Right lobe of liver (tissue), 6 donors: ENCODE results near the gene LRRC47. TPM values are rescaled to one million over a fixed set of nuclear protein-coding genes. Genes with fewer than 3 reads are reported as not detected.

Experiments
- ATAC-seq, 4 donors: fragments of 200-7000 bp; cut with Tn5 transposase; one replicate each; pipeline ENCODE4 v1.9.1; 2020; ENCODE audit warnings: mild to moderate bottlenecking in 4 of 4, moderate library complexity in 4 of 4
- DNase-seq, 3 donors: peaks; one replicate each; pipeline ENCODE4 v3.0.0-alpha.2; 2020
- H3K27ac ChIP-seq, 3 donors: fragments of 200-600 bp; one replicate each; pipeline ENCODE4 v1.8.0; 2022
- H3K27me3 ChIP-seq, 2 donors: fragments of 200-600 bp; one replicate each; pipeline ENCODE4 v1.8.0; 2022
- H3K36me3 ChIP-seq, 4 donors: fragments of 200-600 bp; sonication (generic) in 1 of 4; one replicate each; pipeline versions ENCODE4 v1.5.1 to v1.8.0; 2017 to 2022; ENCODE audit warnings: control low read depth in 1 of 4
- H3K4me1 ChIP-seq, 4 donors: fragments of 200-600 bp; sonication (generic) in 1 of 4; one replicate each; pipeline versions ENCODE4 v1.5.1 to v1.8.0; 2017 to 2022; ENCODE audit warnings: control low read depth in 1 of 4
- H3K4me3 ChIP-seq, 3 donors: fragments of 200-600 bp; one replicate each; pipeline ENCODE4 v1.8.0; 2022
- H3K9me3 ChIP-seq, 4 donors: fragments of 200-600 bp; sonication (generic) in 1 of 4; one replicate each; pipeline versions ENCODE4 v1.5.1 to v1.8.0; 2017 to 2022; ENCODE audit warnings: control low read depth in 1 of 4
- POLR2A ChIP-seq: fragments of 450-650 bp; IDR thresholded peaks from one replicate; pipeline ENCODE4 v1.6.1; 2017; ENCODE audit warnings: antibody characterized with exemption, mild to moderate bottlenecking
- WGBS: methylation state at CpG from one replicate; pipeline ENCODE4 v1.1.6; 2018; ENCODE audit warnings: low coverage, low lambda C conversion rate; ENCODE audit not compliant: insufficient coverage; ENCODE audit errors: missing lambda C conversion rate; 5-methylcytosine and 5-hydroxymethylcytosine counted together
- intact Hi-C, 2 donors: fragments of 100-400 bp; cut with DNase I; formaldehyde crosslinking; loops; one replicate each; pipeline versions ENCODE4 v1.11.2 to v1.14.1; 2022
- total RNA-seq, 6 experiments: library from RNA; depleted of rRNA in 2 of 6; stranded (reverse); fragments of >200 nt in 2 of 6; fragmentation: NEBNext Ultra II Directional in 3 of 6; extraction: Animal tissue kit (Norgen Biotek cat#: 25700) in 3 of 6; gene quantifications; one replicate each; pipeline versions ENCODE4 v1.1.0 to v1.2.4, GENCODE V29; 2016 to 2023
- TF ChIP-seq, protein P1 (sequence below), 4 donors: fragments of 200-600 bp in 3 of 4; fragments of 450-650 bp in 1 of 4; IDR thresholded peaks; one replicate each; pipeline versions ENCODE4 v1.5.1 to v1.8.0; 2016 to 2022; ENCODE audit warnings: antibody characterized with exemption in 4 of 4, mild to moderate bottlenecking in 2 of 4
- donor health status: DM: no; HTN: yes; CAD: no.
- donor health status: DM: no; HTN: no; CAD: no.
- donor health status: DM: no; HTN: no; CAD: no.
- donor health status: DM: no; HTN: yes; CAD: no.
- donor health status: DM: no; HTN: yes; CAD: no.

LRRC47 gene
- total RNA-seq, 6 experiments from 2014 or later, result 22.7 to 32.2 (median 25.8) TPM

- WGBS, result 100% methylated on average over 2 of the region's 34 CpGs
- Histone ChIP-seq H3K36me3 (peaks cover 0 to 18% (median 9%) of the 10 kb centered on the region in 4 donors), H3K4me1 (peaks cover 0 to 29% (median 5%) of the 10 kb centered on the region in 4 donors), H3K27ac (no peak overlapping the region), H3K27me3 (no peaks in the 10 kb centered on the region), H3K9me3 (no peaks in the 10 kb centered on the region), H3K4me3 (no peak overlapping the region)
- DNase-seq (peak in 1 of 3 donors; percentile 33), ATAC-seq (no peak)
- no peak for TF ChIP-seq POLR2A
- TF ChIP-seq, protein P1, sequence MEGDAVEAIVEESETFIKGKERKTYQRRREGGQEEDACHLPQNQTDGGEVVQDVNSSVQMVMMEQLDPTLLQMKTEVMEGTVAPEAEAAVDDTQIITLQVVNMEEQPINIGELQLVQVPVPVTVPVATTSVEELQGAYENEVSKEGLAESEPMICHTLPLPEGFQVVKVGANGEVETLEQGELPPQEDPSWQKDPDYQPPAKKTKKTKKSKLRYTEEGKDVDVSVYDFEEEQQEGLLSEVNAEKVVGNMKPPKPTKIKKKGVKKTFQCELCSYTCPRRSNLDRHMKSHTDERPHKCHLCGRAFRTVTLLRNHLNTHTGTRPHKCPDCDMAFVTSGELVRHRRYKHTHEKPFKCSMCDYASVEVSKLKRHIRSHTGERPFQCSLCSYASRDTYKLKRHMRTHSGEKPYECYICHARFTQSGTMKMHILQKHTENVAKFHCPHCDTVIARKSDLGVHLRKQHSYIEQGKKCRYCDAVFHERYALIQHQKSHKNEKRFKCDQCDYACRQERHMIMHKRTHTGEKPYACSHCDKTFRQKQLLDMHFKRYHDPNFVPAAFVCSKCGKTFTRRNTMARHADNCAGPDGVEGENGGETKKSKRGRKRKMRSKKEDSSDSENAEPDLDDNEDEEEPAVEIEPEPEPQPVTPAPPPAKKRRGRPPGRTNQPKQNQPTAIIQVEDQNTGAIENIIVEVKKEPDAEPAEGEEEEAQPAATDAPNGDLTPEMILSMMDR (IDR thresholded peaks at IDR 0.05), result no peak
- intact Hi-C loops, result no loop called here
Observed at GRCh38 chr1:3789421-3790300, 6.6 kb downstream of the LRRC47 start.

DNA sequence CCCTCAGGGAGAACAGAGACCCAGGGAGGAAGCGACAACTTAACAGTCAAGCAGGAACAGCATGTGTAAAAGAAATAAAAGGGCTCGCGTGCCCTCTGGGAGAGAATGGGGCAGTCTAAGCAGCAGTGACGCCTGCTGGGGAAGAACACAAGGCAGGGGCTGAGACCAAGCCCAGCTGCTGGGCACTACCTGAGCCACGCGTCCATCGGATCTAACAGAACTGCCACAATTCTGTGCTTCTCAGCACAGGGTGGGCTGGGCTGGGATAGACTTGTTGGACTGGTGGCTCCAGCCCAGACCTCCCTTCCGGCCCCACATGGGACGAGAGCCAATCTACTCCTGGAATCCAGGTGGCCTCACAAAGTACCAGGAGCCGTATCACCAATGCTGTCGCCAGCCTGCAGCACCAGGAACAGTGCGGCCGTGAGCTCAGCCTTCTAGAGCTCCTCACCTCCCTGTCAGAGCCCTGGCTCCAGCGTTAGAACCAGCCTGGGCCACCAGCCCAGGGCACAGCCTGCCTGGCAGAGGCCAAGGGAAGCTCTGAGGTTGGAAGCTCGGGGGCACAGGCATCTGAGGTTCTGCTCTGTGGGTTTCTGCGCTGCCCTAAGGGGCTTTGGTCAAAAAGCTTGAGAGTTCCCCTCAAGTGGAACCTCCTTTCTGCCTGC lies 7.4 kb downstream of the LRRC47 start:
- DNase-seq (no peak), ATAC-seq (no peak)
- H3K4me1 ChIP-seq, result peaks cover 0 to 22% (median 1%) of the 10 kb centered on the region in 4 donors
- H3K9me3 ChIP-seq, result no peaks in the 10 kb centered on the region
- TF ChIP-seq POLR2A, result no peak
- TF ChIP-seq, protein P1 (IDR thresholded peaks at IDR 0.05), result no peak
- H3K36me3 ChIP-seq, result peaks cover 0 to 26% (median 9%) of the 10 kb centered on the region in 4 donors
- H3K27me3 ChIP-seq, result no peaks in the 10 kb centered on the region
- no peak overlapping the region for H3K27ac ChIP-seq
- WGBS, result 94% methylated on average over 3 of the region's 16 CpGs
- no peak overlapping the region for H3K4me3 ChIP-seq
- intact Hi-C loops, result no loop called here

- 71% methylated on average over 12 of the region's 26 CpGs for WGBS
- intact Hi-C loops, result no loop called here
- no peak for TF ChIP-seq POLR2A
- TF ChIP-seq, protein P1 (IDR thresholded peaks at IDR 0.05), result no peak
- DNase-seq, result no peak
- H3K9me3 ChIP-seq, result no peaks in the 10 kb centered on the region
- no peaks in the 10 kb centered on the region for H3K27me3 ChIP-seq
- no peak for ATAC-seq
- H3K4me3 ChIP-seq, result no peak overlapping the region
- H3K27ac ChIP-seq, result no peak overlapping the region
- peaks cover 0 to 35% (median 13%) of the 10 kb centered on the region in 4 donors for H3K36me3 ChIP-seq
- H3K4me1 ChIP-seq, result peaks cover 0 to 15% (median 0%) of the 10 kb centered on the region in 4 donors
Observed at GRCh38 chr1:3787745-3788605, 8.3 kb downstream of the LRRC47 start.

DNA sequence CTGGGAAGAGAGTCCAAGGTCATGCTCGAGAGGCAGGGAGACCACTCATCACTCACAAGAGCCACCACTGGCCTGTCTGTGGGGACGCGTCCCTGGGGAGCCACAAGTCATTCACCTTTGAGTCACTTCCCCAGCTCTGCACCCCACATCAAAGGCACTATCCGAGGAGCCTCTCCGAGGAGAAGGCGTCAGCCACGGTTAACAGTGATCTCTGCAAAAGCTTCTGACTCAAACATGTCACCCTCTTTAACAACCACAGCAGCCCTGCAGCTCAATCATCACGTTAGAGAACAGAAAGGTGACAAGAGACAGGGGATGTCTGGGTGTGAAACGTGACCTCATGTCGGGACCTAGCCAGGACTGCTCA lies 9.0 kb downstream of the LRRC47 start:
- H3K4me1 ChIP-seq, result peaks cover 0 to 14% (median 0%) of the 10 kb centered on the region in 4 donors
- intact Hi-C loops, result no loop called here
- ATAC-seq (no peak), DNase-seq (no peak)
- TF ChIP-seq, protein P1 (IDR thresholded peaks at IDR 0.05), result no peak
- no peak for TF ChIP-seq POLR2A
- H3K9me3 ChIP-seq, result no peaks in the 10 kb centered on the region
- H3K27ac ChIP-seq, result no peak overlapping the region
- H3K4me3 ChIP-seq, result no peak overlapping the region
- peaks cover 5 to 41% (median 19%) of the 10 kb centered on the region in 4 donors for H3K36me3 ChIP-seq
- WGBS, result 69% methylated on average over 4 of the region's 10 CpGs
- H3K27me3 ChIP-seq, result no peaks in the 10 kb centered on the region
